GM20431 (cell line): ENCODE results near the gene ANK3.

Experiments used
- in situ Hi-C: fragments of 300-500 bp; cut with MseI, MboI; formaldehyde crosslinking; loops from one replicate; pipeline ENCODE4 v1.15.0; 2020; ENCODE audit warnings: low sequenced_read_pairs; ENCODE audit not compliant: unreplicated experiment

ANK3 gene

GRCh38 chr10:60073781-60074656, 315.7 kb downstream of the ANK3 start:
- in situ Hi-C loops = no loop called here

DNA sequence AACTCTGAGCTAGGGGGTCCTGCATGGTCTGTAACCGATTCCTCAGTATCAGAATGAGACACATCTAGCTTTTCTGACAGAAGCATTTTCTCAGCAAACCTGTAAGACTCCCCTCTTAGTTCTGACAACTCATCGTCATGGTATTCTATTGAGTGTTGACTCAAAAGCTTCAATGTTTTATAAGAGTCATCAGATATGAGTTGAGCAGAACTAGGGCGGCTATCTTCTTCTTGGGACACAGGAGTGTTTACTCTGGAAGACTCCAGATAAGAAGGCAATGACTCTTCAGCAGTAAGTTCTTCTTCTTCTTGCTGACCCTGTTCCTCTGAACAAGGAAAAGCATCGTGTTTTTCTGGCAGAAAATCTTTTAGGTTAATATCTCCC, 316.3 kb downstream of the ANK3 start:
- in situ Hi-C loops = no loop called here

DNA sequence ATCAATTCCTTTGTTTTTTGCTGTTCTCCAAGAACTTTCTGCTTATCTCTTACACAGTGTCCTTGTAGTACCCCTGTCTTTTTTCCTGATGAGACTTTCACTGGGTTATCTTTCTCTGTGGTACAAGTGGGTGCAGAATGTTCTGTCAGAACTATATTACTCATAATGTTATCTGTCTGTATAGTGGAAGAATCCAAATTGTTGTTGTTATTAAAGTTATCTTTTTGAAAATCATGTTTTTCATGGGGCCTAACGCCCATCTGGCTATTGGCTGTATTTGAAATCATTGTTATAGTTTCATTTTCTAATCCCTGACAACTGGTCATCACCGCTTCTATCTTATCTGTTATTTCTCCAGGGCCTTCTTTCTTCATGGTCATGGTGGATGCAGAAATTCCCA, 320.4 kb downstream of the ANK3 start:
- in situ Hi-C loops = no loop called here

DNA sequence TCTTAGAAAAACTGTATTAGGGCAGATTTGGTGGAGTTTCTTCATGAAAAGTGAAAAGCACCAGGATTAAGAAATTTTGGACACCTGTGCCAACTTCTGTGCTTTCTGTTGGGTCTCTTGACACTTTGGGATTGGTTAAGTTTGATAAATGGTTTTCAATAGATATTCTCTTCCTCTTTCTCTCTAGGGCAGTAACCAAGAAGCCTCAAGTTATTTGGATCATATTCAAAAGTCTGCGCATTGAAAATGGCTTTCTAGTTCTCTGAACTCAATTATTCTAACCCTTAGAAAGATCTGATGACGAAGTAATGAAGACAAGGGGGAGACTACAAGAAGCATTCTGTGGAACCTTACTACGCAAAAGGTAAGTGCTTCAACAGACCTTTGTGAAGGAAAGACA, 339.3 kb downstream of the ANK3 start:
- in situ Hi-C loops = no loop called here

DNA sequence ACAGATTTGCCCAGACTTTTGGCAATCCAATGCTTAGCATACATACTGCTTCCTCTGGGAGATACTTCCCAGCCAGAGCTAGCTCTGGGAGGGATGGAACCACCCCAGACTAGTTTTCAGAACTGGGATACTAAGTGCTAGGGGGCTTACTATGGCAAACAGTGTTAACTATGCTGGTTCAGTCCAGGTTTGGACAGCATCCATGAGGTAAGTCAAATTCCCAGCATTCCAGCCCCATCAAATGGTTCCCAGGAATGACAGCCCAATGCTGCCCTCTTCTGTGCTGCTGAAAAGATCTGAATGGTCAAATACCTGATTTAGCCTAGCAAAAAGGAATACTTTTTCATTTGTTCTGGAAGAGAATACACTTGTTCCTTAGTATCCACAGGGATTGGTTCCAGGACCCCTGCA, 341.6 kb downstream of the ANK3 start:
- in situ Hi-C loops = loop anchor here (25.0 kb wide), 1 partner anchor 411 kb away; no protein-coding TSS in a partner anchor

DNA sequence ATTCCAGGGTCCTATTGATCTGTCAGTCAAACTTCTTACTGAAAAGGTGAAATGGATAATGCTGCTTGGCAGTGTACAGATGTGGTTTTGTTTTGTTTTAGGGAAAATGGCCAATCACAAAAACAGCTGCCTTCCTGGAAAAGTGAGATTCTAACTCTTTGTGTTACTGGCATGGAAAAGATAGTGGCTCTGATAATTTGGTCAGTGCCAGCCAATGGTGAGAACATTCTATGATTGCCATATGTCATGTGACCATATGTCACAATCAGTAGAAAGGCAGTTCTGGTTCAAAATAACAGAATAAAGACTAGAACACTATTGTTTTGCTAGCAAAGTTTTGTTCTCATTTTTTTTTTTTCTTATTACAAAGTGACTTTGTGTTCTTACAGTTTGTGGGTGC, 344.1 kb downstream of the ANK3 start:
- in situ Hi-C loops = loop anchor here (25.0 kb wide), 1 partner anchor 408 kb away; no protein-coding TSS in a partner anchor

DNA sequence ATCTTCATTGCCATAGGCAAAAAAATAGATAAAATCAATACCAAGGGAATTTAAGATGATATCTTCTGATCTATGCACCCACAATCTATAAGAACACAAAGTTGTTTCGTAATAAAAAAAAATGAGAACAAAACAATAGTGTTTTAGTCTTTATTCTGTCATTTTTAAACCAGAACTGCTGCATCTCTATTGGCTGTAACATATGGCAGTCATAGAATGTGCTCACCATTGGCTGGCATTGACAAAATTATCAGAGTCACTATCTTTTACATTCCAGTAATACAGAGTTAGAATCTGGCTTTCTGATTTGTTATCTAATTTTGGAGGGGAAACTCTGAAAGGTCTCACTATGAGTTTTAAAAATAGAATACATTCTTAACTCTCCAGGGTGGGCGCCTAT, 344.7 kb downstream of the ANK3 start:
- in situ Hi-C loops = loop anchor here (25.0 kb wide), 1 partner anchor 408 kb away; no protein-coding TSS in a partner anchor

DNA sequence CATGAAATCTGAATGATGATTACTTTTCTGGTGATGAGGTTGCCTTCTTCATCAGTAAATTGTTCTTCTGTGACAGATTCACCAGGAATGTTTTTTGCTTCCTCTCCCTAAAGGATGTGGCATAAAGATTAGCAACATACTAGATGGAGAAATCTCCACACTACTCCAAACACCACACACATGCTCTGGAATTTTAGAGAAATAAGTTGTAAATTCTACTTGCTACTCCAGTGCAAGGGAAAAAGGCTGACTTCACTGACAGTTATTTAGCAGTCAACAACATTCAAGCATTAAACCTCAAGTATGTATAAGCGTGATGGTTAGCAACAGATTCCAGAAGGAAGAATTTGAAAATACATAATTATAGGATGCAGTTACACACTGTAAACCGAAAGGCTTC, 345.4 kb downstream of the ANK3 start:
- in situ Hi-C loops = loop anchor here (25.0 kb wide), 1 partner anchor 407 kb away; no protein-coding TSS in a partner anchor

DNA sequence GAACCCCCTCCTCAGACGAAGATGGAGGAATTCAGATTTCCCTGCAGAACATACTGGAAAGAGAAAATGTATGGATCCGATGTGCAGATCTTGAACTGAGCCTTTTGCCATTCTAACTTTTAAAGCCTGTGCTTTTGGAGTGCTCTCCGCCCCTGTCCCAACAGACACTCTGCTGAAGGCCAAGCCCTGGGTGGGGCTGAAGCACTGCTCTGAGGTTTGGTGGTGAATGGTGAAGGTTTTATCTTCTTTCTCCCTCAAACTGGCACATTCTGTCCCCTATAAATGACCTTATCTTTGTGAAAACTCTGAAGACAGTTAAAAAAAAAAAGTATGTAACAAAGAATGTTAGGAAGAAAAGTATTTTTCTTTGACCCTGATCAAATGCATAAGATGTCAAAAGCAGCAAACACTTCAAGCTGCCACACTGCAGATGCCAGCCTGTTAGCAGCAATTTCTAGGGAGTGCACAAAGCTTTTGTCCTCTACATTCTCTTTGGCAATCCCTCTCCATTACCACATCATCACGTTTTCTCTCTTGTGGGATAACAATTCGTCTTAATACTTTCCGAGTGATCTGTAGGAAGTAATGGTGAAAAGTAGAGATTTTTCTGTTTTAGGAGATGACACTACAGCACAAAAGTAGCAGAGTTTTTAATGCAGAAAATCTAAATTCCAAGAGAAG, 346.0 kb downstream of the ANK3 start:
- in situ Hi-C loops = loop anchor here (25.0 kb wide), 1 partner anchor 406 kb away; no protein-coding TSS in a partner anchor

- in situ Hi-C loops = loop anchor here (25.0 kb wide), 1 partner anchor 406 kb away; no protein-coding TSS in a partner anchor
Measured at GRCh38 chr10:60042914-60043313, 346.8 kb downstream of the ANK3 start.

DNA sequence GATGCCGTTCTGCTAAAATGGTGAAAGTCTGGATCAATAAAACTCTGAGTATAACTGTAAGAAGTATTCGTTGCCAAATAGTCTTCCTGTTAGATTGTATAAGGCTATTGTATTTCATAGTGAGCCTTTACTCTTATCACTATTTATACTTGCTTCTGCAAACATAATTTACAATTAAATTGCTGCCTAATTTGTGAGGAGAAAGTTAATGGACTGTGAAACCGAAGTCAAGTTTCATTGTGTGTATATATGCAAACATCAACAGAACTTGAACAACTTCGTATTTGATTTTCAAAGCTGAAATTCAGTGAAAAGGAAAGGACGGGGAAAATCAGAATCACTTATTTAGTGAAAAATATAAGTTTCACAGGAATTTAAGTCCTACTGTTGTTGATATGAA, 347.4 kb downstream of the ANK3 start:
- in situ Hi-C loops = loop anchor here (25.0 kb wide), 1 partner anchor 405 kb away; no protein-coding TSS in a partner anchor

- in situ Hi-C loops = loop anchor here (25.0 kb wide), 1 partner anchor 404 kb away; no protein-coding TSS in a partner anchor
Measured at GRCh38 chr10:60041489-60042133, 348.1 kb downstream of the ANK3 start.

DNA sequence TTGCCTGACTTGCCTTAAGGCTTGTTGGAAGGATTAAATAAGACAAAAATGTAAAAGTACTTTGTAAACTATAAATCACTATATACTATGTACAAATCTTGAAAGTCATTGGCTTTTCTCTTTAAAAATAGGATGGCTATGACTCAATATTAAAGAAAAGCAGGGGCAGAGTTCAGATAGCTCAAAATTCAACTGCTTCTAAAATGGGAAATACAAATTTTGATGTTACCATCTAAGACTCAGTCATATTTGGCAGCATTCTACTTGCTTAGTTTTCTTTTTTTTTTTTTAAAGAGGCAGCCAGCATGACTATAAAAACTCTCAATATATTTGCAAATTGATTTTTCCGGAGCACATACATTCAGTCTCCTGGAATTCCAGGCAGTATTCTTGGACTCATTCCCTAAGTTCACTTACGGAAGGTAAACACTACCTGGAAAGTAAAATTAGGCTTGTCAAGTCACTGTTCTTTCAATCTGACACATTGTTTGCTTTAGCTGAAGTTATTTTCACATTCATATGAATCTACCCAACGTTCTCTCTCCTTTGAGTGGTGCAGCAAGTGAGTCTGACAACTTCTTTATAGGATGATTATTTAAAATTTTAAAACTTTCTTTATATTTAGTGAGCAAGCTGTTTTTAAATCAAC, 349.5 kb downstream of the ANK3 start:
- in situ Hi-C loops = loop anchor here (25.0 kb wide), 1 partner anchor 403 kb away; no protein-coding TSS in a partner anchor

DNA sequence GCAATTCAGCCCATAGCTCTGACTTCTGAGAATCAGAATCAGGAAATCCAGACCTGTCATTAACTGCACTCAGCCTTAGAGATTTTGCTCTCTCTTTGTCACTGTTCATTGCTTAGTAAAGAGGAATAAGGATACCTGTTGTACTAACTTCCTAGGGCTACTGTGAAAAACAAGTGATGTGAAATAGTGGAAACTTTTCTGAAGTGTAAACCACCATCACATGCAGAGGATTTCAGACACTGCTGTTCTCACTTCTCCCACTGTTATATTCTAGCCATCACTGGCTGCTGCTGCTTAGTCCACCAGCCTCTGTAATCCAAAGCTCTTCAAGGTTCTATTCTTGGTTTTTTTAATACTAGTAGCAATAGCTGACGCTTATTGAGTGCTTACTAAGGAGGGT, 353.7 kb downstream of the ANK3 start:
- in situ Hi-C loops = loop anchor here (25.0 kb wide), 1 partner anchor 399 kb away; no protein-coding TSS in a partner anchor

- in situ Hi-C loops = loop anchor here (25.0 kb wide), 1 partner anchor 398 kb away; no protein-coding TSS in a partner anchor
Measured at GRCh38 chr10:60035375-60035774, 354.3 kb downstream of the ANK3 start.

DNA sequence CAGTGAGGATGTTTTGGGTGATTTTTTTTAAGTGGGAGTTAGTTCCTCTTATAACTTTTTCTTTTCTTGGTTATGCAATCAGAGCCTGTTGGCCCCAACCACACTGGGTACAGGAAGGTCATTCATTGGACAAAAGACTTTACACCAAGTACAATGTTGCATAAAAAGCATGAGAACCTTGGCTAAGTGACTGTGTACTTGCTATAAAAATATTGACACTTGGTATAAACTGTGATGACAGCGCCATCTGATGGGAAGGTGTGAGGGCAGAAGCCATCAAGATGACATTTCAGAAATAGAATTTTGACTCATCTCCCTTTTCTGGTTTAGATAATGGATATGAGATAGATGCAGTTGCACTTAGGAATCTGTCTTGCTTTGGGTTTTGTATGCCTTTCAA, 357.0 kb downstream of the ANK3 start:
- in situ Hi-C loops = loop anchor here (25.0 kb wide), 1 partner anchor 395 kb away; no protein-coding TSS in a partner anchor

DNA sequence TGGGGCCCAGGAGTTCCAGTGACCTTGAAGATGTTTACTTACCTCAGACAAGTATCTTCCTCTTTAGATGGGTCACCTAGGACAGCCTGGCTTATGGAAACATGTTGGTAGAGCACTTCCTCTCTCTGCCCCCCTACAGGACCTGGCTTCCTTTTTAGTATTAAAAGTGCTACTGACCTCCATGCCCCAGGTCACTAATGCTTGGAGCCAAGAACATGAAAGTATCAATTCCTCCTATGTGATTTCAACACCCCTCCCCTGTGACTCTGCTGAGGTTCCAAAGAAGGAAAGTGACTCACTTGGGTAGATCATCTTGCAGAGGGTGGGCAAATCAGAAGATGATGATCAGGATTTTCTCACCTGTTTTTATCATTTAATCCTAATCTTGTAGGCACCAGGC, 358.0 kb downstream of the ANK3 start:
- in situ Hi-C loops = loop anchor here (25.0 kb wide), 1 partner anchor 394 kb away; no protein-coding TSS in a partner anchor

DNA sequence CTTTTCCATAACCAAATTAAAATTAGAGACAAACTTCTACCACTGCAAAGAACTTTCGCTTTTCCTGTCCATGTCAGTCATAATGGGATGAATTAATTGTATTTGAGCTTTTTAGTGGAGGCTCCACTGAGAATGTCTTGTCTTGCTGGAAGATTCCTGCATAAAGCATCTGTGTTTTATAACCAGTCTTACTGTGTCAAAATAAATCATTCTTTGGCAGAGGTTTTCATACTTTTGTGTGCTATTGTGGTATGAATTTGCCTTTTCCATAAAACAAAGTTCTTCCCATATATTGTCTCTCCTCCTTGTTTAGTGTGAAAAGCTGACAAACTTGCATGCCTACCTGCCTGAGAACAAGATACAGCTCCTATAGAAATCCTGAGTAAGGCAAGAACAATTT, 358.5 kb downstream of the ANK3 start:
- in situ Hi-C loops = loop anchor here (25.0 kb wide), 1 partner anchor 394 kb away; no protein-coding TSS in a partner anchor

- in situ Hi-C loops = loop anchor here (25.0 kb wide), 1 partner anchor 392 kb away; no protein-coding TSS in a partner anchor
Measured at GRCh38 chr10:60029475-60029874, 360.2 kb downstream of the ANK3 start.
